Breast epithelium (tissue), 3 donors: ENCODE data around the gene ZWILCH.

ENCODE experiments used
- CTCF ChIP-seq, 3 donors: fragments of 450-650 bp; IDR thresholded peaks; one replicate each; pipeline ENCODE4 v1.5.1; 2016 to 2017; ENCODE audit warnings: antibody characterized with exemption in 3 of 3, mild to moderate bottlenecking in 3 of 3, moderate library complexity in 3 of 3
- POLR2A ChIP-seq: fragments of 450-650 bp; IDR thresholded peaks from one replicate; pipeline ENCODE4 v1.6.1; 2016; ENCODE audit warnings: antibody characterized with exemption, mild to moderate bottlenecking, moderate library complexity
- POLR2AphosphoS5 ChIP-seq, 3 donors: sonication (generic); formaldehyde crosslinking; IDR thresholded peaks; one replicate each; pipeline ENCODE4 v1.6.1; 2017; ENCODE audit warnings: antibody characterized with exemption in 3 of 3

DNA sequence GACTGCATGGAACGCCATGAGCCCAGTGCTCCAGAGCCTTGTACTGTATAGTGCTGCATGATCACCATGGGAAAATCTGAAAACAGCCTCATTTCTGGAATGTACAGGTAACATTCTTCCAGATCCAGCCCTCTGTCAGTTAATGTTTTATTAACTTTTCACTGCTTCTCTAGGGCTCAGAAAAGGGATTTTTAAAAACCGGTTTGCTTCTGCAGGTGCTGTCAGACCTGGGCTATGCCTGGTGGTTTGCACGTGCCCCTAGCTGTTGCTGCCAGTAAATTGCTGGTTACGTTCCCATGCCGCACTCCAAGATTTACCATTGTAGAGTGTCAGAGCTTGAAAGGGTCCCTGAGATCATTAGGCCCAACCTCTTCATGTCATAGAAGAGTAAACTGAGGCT is 16.6 kb upstream of the ZWILCH start:
- TF ChIP-seq CTCF (IDR thresholded peaks at IDR 0.05) (no peak), POLR2AphosphoS5 (IDR thresholded peaks at IDR 0.05) (no peak), POLR2A (no peak)
